Glutamatergic neuron (in vitro differentiated cells): Measurements from ENCODE around the gene ADGRD1. TPM values are rescaled to one million over a fixed set of nuclear protein-coding genes. Genes with fewer than 3 reads are reported as not detected.
A peak's percentile ranks its signal among the peaks of the same experiment; 100 is the strongest.
"Not testable (repeated sequence)": the region's sequence is repeated elsewhere in the genome, so short reads cannot be mapped to it uniquely, and the experiment has no call there.

Experiments
- DNase-seq: peaks from one replicate; pipeline ENCODE4 v3.0.0; 2022
- H3K27ac Mint-ChIP-seq: one replicate; pipeline ENCODE4 v1.8.0; 2020; ENCODE audit warnings: mild to moderate bottlenecking, mixed read lengths, inconsistent platforms; ENCODE audit not compliant: unreplicated experiment
- H3K27me3 Mint-ChIP-seq: one replicate; pipeline ENCODE4 v1.8.0; 2020; ENCODE audit warnings: mild to moderate bottlenecking, moderate library complexity, mixed read lengths, inconsistent platforms; ENCODE audit not compliant: unreplicated experiment
- H3K36me3 Mint-ChIP-seq: one replicate; pipeline ENCODE4 v1.8.0; 2020; ENCODE audit warnings: mild to moderate bottlenecking, mixed read lengths, inconsistent platforms; ENCODE audit not compliant: unreplicated experiment
- H3K4me1 Mint-ChIP-seq: one replicate; pipeline ENCODE4 v1.8.0; 2020; ENCODE audit warnings: mild to moderate bottlenecking, low read depth, mixed read lengths, inconsistent platforms; ENCODE audit not compliant: unreplicated experiment
- H3K4me3 Mint-ChIP-seq: one replicate; pipeline ENCODE4 v1.8.0; 2020; ENCODE audit warnings: mild to moderate bottlenecking, mixed read lengths, inconsistent platforms; ENCODE audit not compliant: unreplicated experiment
- H3K9me3 Mint-ChIP-seq: one replicate; pipeline ENCODE4 v1.8.0; 2020; ENCODE audit warnings: mild to moderate bottlenecking, moderate library complexity, mixed read lengths, inconsistent platforms; ENCODE audit not compliant: unreplicated experiment
- CTCF ChIP-seq: fragments of 200-600 bp; sonication (generic); IDR thresholded peaks from one replicate; pipeline ENCODE4 v1.5.0; 2021; ENCODE audit not compliant: partially characterized antibody, unreplicated experiment
- total RNA-seq: library from RNA; stranded (reverse); fragmentation: NEBNext Ultra II Directional; extraction: Animal tissue kit (Norgen Biotek cat#: 25700); gene quantifications from one replicate; pipeline ENCODE4 v1.2.1, GENCODE V29; 2021; ENCODE audit not compliant: unreplicated experiment

The ADGRD1 gene
- total RNA-seq, 1 donor from 2014 or later = 0.96 TPM

- DNase-seq = no peak
- Mint-ChIP-seq H3K9me3 (peaks cover 4% of the 10 kb centered on the region), H3K27ac (no peak overlapping the region)
These were observed 112.1 kb downstream of the ADGRD1 start for GRCh38 chr12:131065801-131066200.

GRCh38 chr12:131066207-131066885 lies 112.6 kb downstream of the ADGRD1 start:
- H3K9me3 Mint-ChIP-seq = peaks cover 4% of the 10 kb centered on the region
- peaks cover 4% of the 10 kb centered on the region for H3K27me3 Mint-ChIP-seq

More at GRCh38 chr12:131065801-131066200, 112.1 kb downstream of the ADGRD1 start:
- peaks cover 10% of the 10 kb centered on the region for H3K4me1 Mint-ChIP-seq
- peaks cover 4% of the 10 kb centered on the region for H3K27me3 Mint-ChIP-seq
- no peak for TF ChIP-seq CTCF
- H3K36me3 Mint-ChIP-seq = no peaks in the 10 kb centered on the region
- no peak overlapping the region for H3K4me3 Mint-ChIP-seq

GRCh38 chr12:131066886-131067490 lies 113.3 kb downstream of the ADGRD1 start:
- H3K36me3 Mint-ChIP-seq = no peaks in the 10 kb centered on the region
- H3K27ac Mint-ChIP-seq = no peak overlapping the region
- no peak for DNase-seq
- H3K9me3 Mint-ChIP-seq = peaks cover 4% of the 10 kb centered on the region
- peaks cover 2% of the 10 kb centered on the region for H3K4me1 Mint-ChIP-seq
- TF ChIP-seq CTCF = no peak
- H3K4me3 Mint-ChIP-seq = no peak overlapping the region
- H3K27me3 Mint-ChIP-seq = peaks cover 4% of the 10 kb centered on the region

More at GRCh38 chr12:131066207-131066885, 112.6 kb downstream of the ADGRD1 start:
- Mint-ChIP-seq H3K36me3 (no peaks in the 10 kb centered on the region), H3K4me1 (peaks cover 6% of the 10 kb centered on the region), H3K4me3 (no peak overlapping the region), H3K27ac (no peak overlapping the region)
- no peak for DNase-seq
- TF ChIP-seq CTCF = no peak

- TF ChIP-seq CTCF = no peak
- Mint-ChIP-seq H3K27ac (no peak overlapping the region), H3K4me3 (peak overlapping the region; percentile 20), H3K36me3 (no peaks in the 10 kb centered on the region), H3K27me3 (peaks cover 4% of the 10 kb centered on the region), H3K4me1 (peaks cover 2% of the 10 kb centered on the region), H3K9me3 (peaks cover 4% of the 10 kb centered on the region)
- no peak for DNase-seq
These were observed 114.5 kb downstream of the ADGRD1 start for GRCh38 chr12:131067981-131068851.

- not testable (repeated sequence) for H3K4me3 Mint-ChIP-seq, H3K27ac Mint-ChIP-seq, H3K4me1 Mint-ChIP-seq, H3K9me3 Mint-ChIP-seq, H3K27me3 Mint-ChIP-seq, DNase-seq, H3K36me3 Mint-ChIP-seq
These were observed 115.4 kb downstream of the ADGRD1 start for GRCh38 chr12:131068926-131069720.

GRCh38 chr12:131070136-131070535 lies 116.4 kb downstream of the ADGRD1 start:
- H3K36me3 Mint-ChIP-seq, H3K27ac Mint-ChIP-seq, H3K27me3 Mint-ChIP-seq, H3K4me3 Mint-ChIP-seq, H3K9me3 Mint-ChIP-seq, DNase-seq, H3K4me1 Mint-ChIP-seq: not testable (repeated sequence)

DNA sequence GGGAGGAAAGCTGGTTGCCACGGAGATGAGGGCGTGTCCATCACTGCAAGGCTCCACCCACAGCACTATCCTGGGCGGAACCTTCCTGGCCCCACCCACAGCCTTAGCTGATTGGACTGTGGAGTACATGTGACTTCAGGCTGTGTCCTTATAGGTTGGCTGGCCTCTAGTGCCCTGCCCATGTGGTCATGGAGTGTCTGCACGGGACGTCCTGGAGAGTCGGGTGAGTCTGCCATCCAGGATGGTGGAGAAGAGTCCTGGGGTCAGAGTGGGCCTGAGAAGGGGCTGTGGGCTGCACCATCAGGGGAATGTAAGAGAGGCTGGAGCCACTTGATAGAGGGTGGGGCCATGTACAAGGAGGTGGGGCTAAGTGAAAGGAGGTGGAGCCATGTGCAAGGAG lies 117.0 kb downstream of the ADGRD1 start:
- DNase-seq, H3K9me3 Mint-ChIP-seq, H3K4me1 Mint-ChIP-seq, H3K4me3 Mint-ChIP-seq, H3K36me3 Mint-ChIP-seq, H3K27ac Mint-ChIP-seq, H3K27me3 Mint-ChIP-seq: not testable (repeated sequence)
